ENCODE results near the gene LTA4H.

GRCh38 chr12:95955549-95956159 is 79.7 kb downstream of the LTA4H start:
- TF ChIP-seq EZH2 (IDR thresholded peaks at IDR 0.05; ENCODE audit: borderline replicate concordance) (no peak), CTCF (IDR thresholded peaks at IDR 0.05; ENCODE audit: poor library complexity) (no peak)
